ENCODE results near the gene TIGAR.

DNA sequence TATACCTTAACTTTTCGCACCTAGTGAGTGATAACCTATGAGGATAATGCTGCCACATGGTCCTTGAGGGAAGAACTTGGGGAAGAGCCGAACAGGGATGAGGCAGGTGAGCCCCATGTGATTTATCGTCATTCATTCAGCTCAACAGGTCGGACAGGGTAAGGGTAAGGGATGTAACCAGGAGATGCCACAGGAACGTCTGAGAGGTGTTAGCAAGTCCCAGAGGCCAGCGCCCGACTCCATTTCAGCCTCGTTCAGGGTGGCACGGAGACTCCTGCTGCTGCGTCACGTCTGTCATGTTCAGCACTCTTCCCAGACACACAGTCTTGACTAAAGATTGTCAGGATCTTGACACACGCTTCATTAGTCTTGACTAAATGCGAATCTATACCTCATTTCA is 23.4 kb upstream of the TIGAR start:
- no peak for TF ChIP-seq POLR2A (IDR thresholded peaks at IDR 0.05)
- TF ChIP-seq, protein P1, sequence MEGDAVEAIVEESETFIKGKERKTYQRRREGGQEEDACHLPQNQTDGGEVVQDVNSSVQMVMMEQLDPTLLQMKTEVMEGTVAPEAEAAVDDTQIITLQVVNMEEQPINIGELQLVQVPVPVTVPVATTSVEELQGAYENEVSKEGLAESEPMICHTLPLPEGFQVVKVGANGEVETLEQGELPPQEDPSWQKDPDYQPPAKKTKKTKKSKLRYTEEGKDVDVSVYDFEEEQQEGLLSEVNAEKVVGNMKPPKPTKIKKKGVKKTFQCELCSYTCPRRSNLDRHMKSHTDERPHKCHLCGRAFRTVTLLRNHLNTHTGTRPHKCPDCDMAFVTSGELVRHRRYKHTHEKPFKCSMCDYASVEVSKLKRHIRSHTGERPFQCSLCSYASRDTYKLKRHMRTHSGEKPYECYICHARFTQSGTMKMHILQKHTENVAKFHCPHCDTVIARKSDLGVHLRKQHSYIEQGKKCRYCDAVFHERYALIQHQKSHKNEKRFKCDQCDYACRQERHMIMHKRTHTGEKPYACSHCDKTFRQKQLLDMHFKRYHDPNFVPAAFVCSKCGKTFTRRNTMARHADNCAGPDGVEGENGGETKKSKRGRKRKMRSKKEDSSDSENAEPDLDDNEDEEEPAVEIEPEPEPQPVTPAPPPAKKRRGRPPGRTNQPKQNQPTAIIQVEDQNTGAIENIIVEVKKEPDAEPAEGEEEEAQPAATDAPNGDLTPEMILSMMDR (IDR thresholded peaks at IDR 0.05) = no peak
- no peak for TF ChIP-seq EP300 (IDR thresholded peaks at IDR 0.05)
